Lower leg skin (tissue), 4 donors: ENCODE measurements around the gene EIF4G1. TPM values are rescaled to one million over a fixed set of nuclear protein-coding genes. Genes with fewer than 3 reads are reported as not detected.

Source experiments
- DNase-seq, 2 donors: peaks; one replicate each; pipeline ENCODE4 v3.0.0-alpha.2; 2019; ENCODE audit warnings: low spot score in 2 of 2
- H3K4me3 ChIP-seq: fragments of 200-600 bp; sonication (generic); 2 replicates; pipeline ENCODE4 v1.5.1; 2017; ENCODE audit warnings: mild to moderate bottlenecking, low read depth; ENCODE audit not compliant: poor library complexity, severe bottlenecking
- CTCF ChIP-seq, 3 donors: fragments of 450-650 bp; IDR thresholded peaks; one replicate each; pipeline ENCODE4 v1.5.1; 2016; ENCODE audit warnings: antibody characterized with exemption in 3 of 3, mild to moderate bottlenecking in 3 of 3, moderate library complexity in 2 of 3
- POLR2A ChIP-seq, 2 donors: fragments of 450-650 bp; IDR thresholded peaks; one replicate each; pipeline ENCODE4 v1.6.1; 2016 to 2017; ENCODE audit warnings: antibody characterized with exemption in 2 of 2, mild to moderate bottlenecking in 1 of 2, moderate library complexity in 1 of 2
- WGBS, 2 donors: methylation state at CpG; one replicate each; pipeline ENCODE4 v1.1.5; 2018; 5-methylcytosine and 5-hydroxymethylcytosine counted together
- intact Hi-C: fragments of 100-400 bp; cut with DNase I; formaldehyde crosslinking; loops from one replicate; pipeline ENCODE4 v1.15.0; 2023; ENCODE audit warnings: low total_unique reads
- total RNA-seq, 4 donors: library from RNA; depleted of rRNA; stranded (reverse); fragments of >200 nt; gene quantifications; one replicate each; pipeline ENCODE4 v1.1.0, GENCODE V29; 2016

The EIF4G1 gene
- total RNA-seq, 4 donors from 2014 or later: 418 to 445 (median 433) TPM

- intact Hi-C loops: loop anchor here (2.0 kb wide), 1 partner anchor 177 kb away; no protein-coding TSS in a partner anchor
- DNase-seq: no peak
- no peak for TF ChIP-seq CTCF (IDR thresholded peaks at IDR 0.05)
- no peak overlapping the region for H3K4me3 ChIP-seq
- 87 to 91% methylated on average over 9 of the region's 9 CpGs for WGBS, 2 donors
Observed at GRCh38 chr3:184368116-184368515, 53.7 kb downstream of the EIF4G1 start.

- no peak for DNase-seq
- intact Hi-C loops: loop anchor here (2.0 kb wide), 1 partner anchor 176 kb away; no protein-coding TSS in a partner anchor
- TF ChIP-seq CTCF (IDR thresholded peaks at IDR 0.05): no peak
- no peak for TF ChIP-seq POLR2A (IDR thresholded peaks at IDR 0.05)
- H3K4me3 ChIP-seq: no peak overlapping the region
- 39 to 43% methylated on average over 3 of the region's 3 CpGs for WGBS, 2 donors
Observed at GRCh38 chr3:184368586-184369183, 54.3 kb downstream of the EIF4G1 start.

DNA sequence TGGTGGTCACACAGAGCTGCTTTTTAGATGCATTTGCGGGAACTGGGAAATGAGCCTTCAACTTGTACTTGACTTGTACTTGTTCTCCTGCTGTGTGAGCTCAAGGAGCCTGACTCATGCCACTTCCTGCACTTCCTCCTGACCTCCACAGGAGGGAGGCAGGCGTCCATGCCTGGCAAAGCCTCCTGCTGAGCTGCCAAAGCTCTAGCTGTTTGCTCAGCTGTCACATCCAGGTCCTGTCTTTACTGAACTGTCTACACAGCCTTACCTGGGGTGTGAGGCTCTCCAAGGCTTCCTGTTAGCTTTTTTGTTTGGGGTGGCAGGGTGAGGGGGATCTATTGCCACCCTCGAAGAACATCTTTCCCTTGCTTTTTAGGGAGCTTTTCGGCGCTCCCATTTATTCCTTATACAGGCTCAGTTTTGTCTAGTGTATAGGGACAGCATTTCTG lies 57.2 kb downstream of the EIF4G1 start:
- intact Hi-C loops: no loop called here
- TF ChIP-seq POLR2A (IDR thresholded peaks at IDR 0.05): no peak
- peak in 1 of 3 donors; percentile 90 for TF ChIP-seq CTCF (IDR thresholded peaks at IDR 0.05)
- DNase-seq: peak; percentile 77 to 94
- H3K4me3 ChIP-seq: no peak overlapping the region
- 48 to 53% methylated on average over 5 of the region's 5 CpGs for WGBS, 2 donors

DNA sequence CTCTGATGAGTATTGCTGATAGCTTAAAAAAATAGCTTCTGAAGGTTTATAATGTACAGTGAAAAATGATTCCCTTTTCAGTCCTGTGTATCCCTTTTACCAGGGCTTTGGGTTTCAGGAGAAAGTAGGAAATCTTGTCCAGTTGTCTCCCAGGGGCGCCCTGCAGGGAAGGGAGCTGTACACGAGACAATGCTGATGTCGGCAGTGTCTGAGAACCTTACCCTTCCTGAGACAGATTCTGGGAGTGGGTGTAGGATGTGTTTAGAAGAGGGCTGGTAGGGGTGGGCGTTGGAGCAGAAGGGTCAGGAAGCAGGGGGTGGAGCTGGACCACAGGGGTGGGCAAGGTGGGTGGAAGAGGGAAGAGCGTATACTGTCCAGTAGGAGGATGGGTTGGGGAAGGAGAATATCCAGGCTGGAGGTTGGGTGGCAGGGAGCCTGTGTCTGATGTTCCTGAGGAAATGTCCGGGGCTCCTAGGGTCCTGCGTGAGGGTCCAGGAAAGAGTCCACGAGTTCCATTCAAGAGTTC lies 58.0 kb downstream of the EIF4G1 start:
- no peak for DNase-seq
- 67 to 76% methylated on average over 8 of the region's 8 CpGs for WGBS, 2 donors
- TF ChIP-seq POLR2A (IDR thresholded peaks at IDR 0.05) (no peak), CTCF (IDR thresholded peaks at IDR 0.05) (no peak)
- H3K4me3 ChIP-seq: no peak overlapping the region
- intact Hi-C loops: no loop called here

DNA sequence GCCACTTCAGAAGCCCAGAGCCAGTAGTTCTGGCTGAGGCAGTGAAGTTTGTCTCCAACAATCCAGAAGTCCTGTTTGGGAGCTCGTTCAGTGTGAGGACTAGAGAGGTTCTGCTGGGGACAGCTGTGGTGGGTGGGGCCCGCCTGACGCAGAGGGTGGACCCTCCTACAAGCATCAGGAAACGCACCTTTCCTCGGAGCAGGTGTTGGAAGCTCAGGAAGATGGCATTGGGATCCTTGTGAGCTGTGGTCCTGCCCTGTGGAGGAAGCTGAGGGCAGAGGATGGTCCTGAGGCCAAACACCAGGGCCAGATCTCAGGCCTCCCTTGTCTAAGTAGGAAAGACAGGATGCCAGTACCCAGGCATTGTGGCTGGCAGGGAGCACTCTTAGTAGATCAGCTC lies 58.5 kb downstream of the EIF4G1 start:
- WGBS, 2 donors: 63 to 71% methylated on average over 5 of the region's 5 CpGs
- TF ChIP-seq CTCF (IDR thresholded peaks at IDR 0.05) (no peak), POLR2A (IDR thresholded peaks at IDR 0.05) (no peak)
- no peak for DNase-seq
- intact Hi-C loops: no loop called here
- H3K4me3 ChIP-seq: no peak overlapping the region

DNA sequence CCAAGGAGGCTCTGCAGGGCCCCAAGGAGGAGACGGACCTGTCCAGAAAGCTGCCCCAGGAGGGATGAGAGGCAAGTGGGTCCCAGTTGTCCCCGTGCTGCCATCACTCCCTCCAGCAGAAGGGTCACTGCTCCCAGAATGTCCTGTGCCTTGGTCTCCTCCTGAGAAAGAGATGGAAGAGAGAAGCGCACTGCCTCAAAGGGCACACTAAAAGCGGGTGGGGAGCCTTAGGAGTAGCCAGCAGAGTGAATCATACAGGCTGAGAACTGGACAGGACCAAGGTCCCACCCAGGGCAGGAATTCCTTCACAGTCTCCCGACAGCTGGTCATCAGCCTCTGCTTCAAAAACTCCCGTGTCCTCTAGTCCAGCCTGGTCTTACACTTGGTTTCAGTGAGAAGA lies 59.0 kb downstream of the EIF4G1 start:
- no peak overlapping the region for H3K4me3 ChIP-seq
- intact Hi-C loops: no loop called here
- DNase-seq: no peak
- 63 to 64% methylated on average over 6 of the region's 6 CpGs for WGBS, 2 donors
- TF ChIP-seq POLR2A (IDR thresholded peaks at IDR 0.05) (no peak), CTCF (IDR thresholded peaks at IDR 0.05) (no peak)
